ENCODE results near the gene OR10H4.
"Not testable (repeated sequence)": the region's sequence is repeated elsewhere in the genome, so short reads cannot be mapped to it uniquely, and the experiment has no call there.

Gene OR10H4

DNA sequence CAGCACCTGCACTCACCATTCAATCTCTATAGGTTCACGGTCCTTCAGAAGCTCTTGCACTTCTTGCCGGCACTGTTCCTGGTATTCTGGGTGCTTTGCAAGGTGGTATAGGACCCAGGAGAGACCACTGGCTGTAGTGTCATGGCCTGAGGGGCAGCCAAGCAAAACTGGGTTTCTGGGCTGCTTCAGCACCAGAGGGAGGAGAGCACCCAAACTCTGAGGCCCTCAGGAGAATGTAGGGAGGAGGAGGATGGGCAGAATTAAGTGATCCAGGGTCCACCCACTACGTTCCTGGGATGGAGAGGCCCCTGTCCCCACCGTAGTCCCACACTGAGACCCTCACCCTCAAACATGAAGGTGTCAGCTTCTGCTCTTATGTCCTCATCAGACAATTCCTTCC, 26.8 kb upstream of the OR10H4 start:
- no peak overlapping the region for H4K5ac ChIP-seq (ENCODE audit: low read length)
- H3K79me2 ChIP-seq (ENCODE audit: control insufficient read depth, insufficient read depth, low read length): no peaks in the 10 kb centered on the region
- no peaks in the 10 kb centered on the region for H3K4me1 ChIP-seq (ENCODE audit: control insufficient read depth, low read depth, low read length)
- no peaks in the 10 kb centered on the region for H3K27me3 ChIP-seq (ENCODE audit: insufficient read depth, low read length, poor library complexity)
- H2AK5ac ChIP-seq (ENCODE audit: low read length): no peak overlapping the region
- H3K27ac ChIP-seq (ENCODE audit: low read depth, low read length): no peak overlapping the region
- H3K18ac ChIP-seq (ENCODE audit: low read length): no peak overlapping the region
- no peak for DNase-seq
- no peak overlapping the region for H3K9ac ChIP-seq (ENCODE audit: low read length)
- no peak overlapping the region for H4K8ac ChIP-seq (ENCODE audit: low read depth, low read length)
- H2BK15ac ChIP-seq (replicated peaks; ENCODE audit: low read depth): no peak overlapping the region
- H3K4ac ChIP-seq (ENCODE audit: low read depth, low read length): no peak overlapping the region
- H3K4me3 ChIP-seq (ENCODE audit: low read length): no peak overlapping the region
- H3K4me2 ChIP-seq (ENCODE audit: low read length): no peak overlapping the region
- no peak overlapping the region for H2BK5ac ChIP-seq (ENCODE audit: low read length)
- WGBS (ENCODE audit: extremely low coverage, insufficient coverage, low lambda C conversion rate): no CpG with 5 or more reads among the region's 4 CpGs
- no peak overlapping the region for H3K56ac ChIP-seq (ENCODE audit: low read length)
- no peak overlapping the region for H3K23ac ChIP-seq (ENCODE audit: low read length)
- H2BK120ac ChIP-seq (ENCODE audit: low read depth, low read length): no peak overlapping the region
- H3K36me3 ChIP-seq (ENCODE audit: control insufficient read depth, insufficient read depth, low read length): no peaks in the 10 kb centered on the region
- H3K79me1 ChIP-seq (ENCODE audit: low read length): no peaks in the 10 kb centered on the region

DNA sequence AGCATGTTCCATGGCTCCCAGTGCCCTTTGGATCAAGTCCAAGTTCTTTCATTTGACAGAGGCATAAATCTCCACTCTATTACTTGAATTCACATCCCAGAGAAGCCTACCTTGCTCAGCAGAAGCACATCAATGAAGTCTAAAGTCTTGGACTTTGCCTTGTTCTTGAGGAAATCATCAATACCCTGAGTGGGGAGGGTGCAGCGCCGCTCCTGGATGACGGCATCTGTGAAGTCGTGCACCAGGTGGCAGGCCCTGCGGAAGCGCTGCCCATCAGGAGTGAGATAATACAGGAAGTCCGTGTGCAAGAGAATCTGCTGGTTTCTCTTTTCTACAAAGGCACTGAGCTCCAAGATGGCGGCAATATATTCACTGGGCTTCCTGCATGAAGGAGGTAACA, 25.1 kb upstream of the OR10H4 start:
- Histone ChIP-seq H3K4me2 (ENCODE audit: low read length) (no peak overlapping the region), H3K18ac (ENCODE audit: low read length) (no peak overlapping the region), H3K27ac (ENCODE audit: low read depth, low read length) (no peak overlapping the region), H4K5ac (ENCODE audit: low read length) (no peak overlapping the region), H3K9ac (ENCODE audit: low read length) (no peak overlapping the region), H3K56ac (ENCODE audit: low read length) (no peak overlapping the region), H3K4me1 (ENCODE audit: control insufficient read depth, low read depth, low read length) (no peaks in the 10 kb centered on the region), H3K4ac (ENCODE audit: low read depth, low read length) (no peak overlapping the region), H3K79me1 (ENCODE audit: low read length) (no peaks in the 10 kb centered on the region), H2AK5ac (ENCODE audit: low read length) (no peak overlapping the region), H3K27me3 (ENCODE audit: insufficient read depth, low read length, poor library complexity) (no peaks in the 10 kb centered on the region), H3K4me3 (ENCODE audit: low read length) (no peak overlapping the region), H2BK5ac (ENCODE audit: low read length) (no peak overlapping the region), H3K23ac (ENCODE audit: low read length) (no peak overlapping the region), H4K8ac (ENCODE audit: low read depth, low read length) (no peak overlapping the region), H3K79me2 (ENCODE audit: control insufficient read depth, insufficient read depth, low read length) (no peaks in the 10 kb centered on the region), H2BK120ac (ENCODE audit: low read depth, low read length) (no peak overlapping the region), H2BK15ac (replicated peaks; ENCODE audit: low read depth) (no peak overlapping the region), H3K36me3 (ENCODE audit: control insufficient read depth, insufficient read depth, low read length) (no peaks in the 10 kb centered on the region)
- WGBS (ENCODE audit: extremely low coverage, insufficient coverage, low lambda C conversion rate): no CpG with 5 or more reads among the region's 8 CpGs
- no peak for DNase-seq

DNA sequence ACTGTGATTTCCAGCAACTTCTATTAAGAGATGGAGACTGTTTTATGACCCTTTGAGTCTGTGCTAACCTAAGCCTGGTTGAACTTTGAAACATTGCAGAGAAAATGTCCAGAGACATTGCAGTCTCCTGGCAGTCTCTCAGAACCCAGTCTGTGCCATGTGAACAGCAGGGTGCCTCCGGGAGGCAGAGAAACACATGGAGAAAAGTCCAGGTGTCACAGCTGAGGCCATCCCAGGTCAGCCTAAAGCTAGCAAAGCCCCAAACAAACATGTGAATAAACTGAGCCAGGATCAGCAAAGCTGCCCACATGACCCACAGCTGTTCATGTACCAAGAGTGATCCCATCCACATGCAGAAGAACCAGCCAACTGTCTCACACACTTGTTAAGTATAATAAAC, 22.3 kb upstream of the OR10H4 start:
- no peak overlapping the region for H3K56ac ChIP-seq (ENCODE audit: low read length)

DNA sequence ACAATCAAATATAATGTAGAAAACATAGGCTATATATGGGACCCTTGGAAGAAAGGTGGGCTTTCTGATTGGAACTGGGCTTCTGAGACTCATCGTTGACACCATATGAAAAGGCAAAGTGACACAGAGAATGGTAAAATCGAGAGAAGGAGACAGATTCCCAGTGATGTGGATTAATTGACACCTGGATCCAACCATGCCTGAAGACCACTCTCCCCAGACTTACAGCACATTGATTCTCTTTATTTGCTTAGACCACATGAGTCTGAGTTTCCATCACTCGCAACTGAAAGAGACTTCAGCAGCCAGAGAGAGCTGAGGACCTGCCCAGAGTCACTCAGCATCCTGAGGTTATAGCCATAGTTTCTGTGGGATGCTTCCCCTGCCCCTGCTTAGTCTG, 20.5 kb upstream of the OR10H4 start:
- no peak overlapping the region for H3K56ac ChIP-seq (ENCODE audit: low read length)
- no peak overlapping the region for H2BK15ac ChIP-seq (replicated peaks; ENCODE audit: low read depth)
- no peaks in the 10 kb centered on the region for H3K27me3 ChIP-seq (ENCODE audit: insufficient read depth, low read length, poor library complexity)
- no peak overlapping the region for H3K9ac ChIP-seq (ENCODE audit: low read length)
- no peak overlapping the region for H3K4me3 ChIP-seq (ENCODE audit: low read length)
- DNase-seq: no peak
- no peak overlapping the region for H2BK5ac ChIP-seq (ENCODE audit: low read length)
- H3K18ac ChIP-seq (ENCODE audit: low read length): no peak overlapping the region
- no CpG with 5 or more reads among the region's 3 CpGs for WGBS (ENCODE audit: extremely low coverage, insufficient coverage, low lambda C conversion rate)
- no peaks in the 10 kb centered on the region for H3K79me1 ChIP-seq (ENCODE audit: low read length)
- no peak overlapping the region for H3K27ac ChIP-seq (ENCODE audit: low read depth, low read length)
- H3K4ac ChIP-seq (ENCODE audit: low read depth, low read length): no peak overlapping the region
- no peak overlapping the region for H4K5ac ChIP-seq (ENCODE audit: low read length)
- no peaks in the 10 kb centered on the region for H3K79me2 ChIP-seq (ENCODE audit: control insufficient read depth, insufficient read depth, low read length)
- no peak overlapping the region for H2AK5ac ChIP-seq (ENCODE audit: low read length)
- no peaks in the 10 kb centered on the region for H3K4me1 ChIP-seq (ENCODE audit: control insufficient read depth, low read depth, low read length)
- no peak overlapping the region for H2BK120ac ChIP-seq (ENCODE audit: low read depth, low read length)
- no peaks in the 10 kb centered on the region for H3K36me3 ChIP-seq (ENCODE audit: control insufficient read depth, insufficient read depth, low read length)
- no peak overlapping the region for H3K23ac ChIP-seq (ENCODE audit: low read length)
- no peak overlapping the region for H4K8ac ChIP-seq (ENCODE audit: low read depth, low read length)
- H3K4me2 ChIP-seq (ENCODE audit: low read length): no peak overlapping the region

More for the DNA sequence above, 22.3 kb upstream of the OR10H4 start:
- Histone ChIP-seq H2BK15ac (replicated peaks; ENCODE audit: low read depth) (no peak overlapping the region), H3K27ac (ENCODE audit: low read depth, low read length) (no peak overlapping the region), H2BK120ac (ENCODE audit: low read depth, low read length) (no peak overlapping the region), H4K5ac (ENCODE audit: low read length) (no peak overlapping the region), H3K4me2 (ENCODE audit: low read length) (no peak overlapping the region), H4K8ac (ENCODE audit: low read depth, low read length) (no peak overlapping the region), H3K79me2 (ENCODE audit: control insufficient read depth, insufficient read depth, low read length) (no peaks in the 10 kb centered on the region), H2AK5ac (ENCODE audit: low read length) (no peak overlapping the region), H3K9ac (ENCODE audit: low read length) (no peak overlapping the region), H3K27me3 (ENCODE audit: insufficient read depth, low read length, poor library complexity) (no peaks in the 10 kb centered on the region), H3K23ac (ENCODE audit: low read length) (no peak overlapping the region), H3K18ac (ENCODE audit: low read length) (no peak overlapping the region), H3K36me3 (ENCODE audit: control insufficient read depth, insufficient read depth, low read length) (no peaks in the 10 kb centered on the region), H3K4ac (ENCODE audit: low read depth, low read length) (no peak overlapping the region), H2BK5ac (ENCODE audit: low read length) (no peak overlapping the region), H3K4me1 (ENCODE audit: control insufficient read depth, low read depth, low read length) (no peaks in the 10 kb centered on the region), H3K4me3 (ENCODE audit: low read length) (no peak overlapping the region), H3K79me1 (ENCODE audit: low read length) (no peaks in the 10 kb centered on the region)
- no peak for DNase-seq
- WGBS (ENCODE audit: extremely low coverage, insufficient coverage, low lambda C conversion rate): no CpG with 5 or more reads among the region's 1 CpG

DNA sequence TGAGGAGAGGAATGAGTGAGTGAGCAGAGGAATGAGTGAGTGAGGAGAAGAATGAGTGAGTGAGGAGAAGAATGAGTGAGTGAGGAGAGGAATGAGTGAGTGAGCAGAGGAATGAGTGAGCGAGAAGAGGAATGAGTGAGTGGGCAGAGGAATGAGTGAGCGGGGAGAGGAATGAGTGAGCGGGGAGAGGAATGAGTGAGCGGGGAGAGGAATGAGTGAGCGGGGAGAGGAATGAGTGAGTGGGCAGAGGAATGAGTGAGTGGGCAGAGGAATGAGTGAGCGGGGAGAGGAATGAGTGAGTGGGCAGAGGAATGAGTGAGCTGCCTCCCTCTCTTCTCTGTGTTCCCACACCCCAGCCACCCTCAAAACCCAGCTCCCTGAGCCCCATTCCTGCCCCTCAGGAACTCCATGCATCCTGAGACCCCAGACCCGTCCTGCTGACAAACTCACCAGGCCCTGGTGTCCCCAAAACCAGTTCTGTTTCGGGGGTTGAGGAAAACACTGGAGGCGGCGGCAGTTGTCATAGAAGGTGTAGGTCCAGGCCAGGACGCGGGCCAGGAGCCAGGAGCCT, 15.0 kb upstream of the OR10H4 start:
- H4K8ac ChIP-seq (ENCODE audit: low read depth, low read length); H3K79me2 ChIP-seq (ENCODE audit: control insufficient read depth, insufficient read depth, low read length); H3K79me1 ChIP-seq (ENCODE audit: low read length); H3K4me2 ChIP-seq (ENCODE audit: low read length); H3K23ac ChIP-seq (ENCODE audit: low read length); H2AK5ac ChIP-seq (ENCODE audit: low read length); DNase-seq; H3K56ac ChIP-seq (ENCODE audit: low read length); H3K9ac ChIP-seq (ENCODE audit: low read length); H3K4me3 ChIP-seq (ENCODE audit: low read length); H3K36me3 ChIP-seq (ENCODE audit: control insufficient read depth, insufficient read depth, low read length); H3K4ac ChIP-seq (ENCODE audit: low read depth, low read length); H3K27me3 ChIP-seq (ENCODE audit: insufficient read depth, low read length, poor library complexity); H2BK120ac ChIP-seq (ENCODE audit: low read depth, low read length); H3K27ac ChIP-seq (ENCODE audit: low read depth, low read length); H2BK5ac ChIP-seq (ENCODE audit: low read length); H4K5ac ChIP-seq (ENCODE audit: low read length); H3K18ac ChIP-seq (ENCODE audit: low read length); H3K4me1 ChIP-seq (ENCODE audit: control insufficient read depth, low read depth, low read length); H2BK15ac ChIP-seq (replicated peaks; ENCODE audit: low read depth): not testable (repeated sequence)
- no CpG with 5 or more reads among the region's 12 CpGs for WGBS (ENCODE audit: extremely low coverage, insufficient coverage, low lambda C conversion rate)

DNA sequence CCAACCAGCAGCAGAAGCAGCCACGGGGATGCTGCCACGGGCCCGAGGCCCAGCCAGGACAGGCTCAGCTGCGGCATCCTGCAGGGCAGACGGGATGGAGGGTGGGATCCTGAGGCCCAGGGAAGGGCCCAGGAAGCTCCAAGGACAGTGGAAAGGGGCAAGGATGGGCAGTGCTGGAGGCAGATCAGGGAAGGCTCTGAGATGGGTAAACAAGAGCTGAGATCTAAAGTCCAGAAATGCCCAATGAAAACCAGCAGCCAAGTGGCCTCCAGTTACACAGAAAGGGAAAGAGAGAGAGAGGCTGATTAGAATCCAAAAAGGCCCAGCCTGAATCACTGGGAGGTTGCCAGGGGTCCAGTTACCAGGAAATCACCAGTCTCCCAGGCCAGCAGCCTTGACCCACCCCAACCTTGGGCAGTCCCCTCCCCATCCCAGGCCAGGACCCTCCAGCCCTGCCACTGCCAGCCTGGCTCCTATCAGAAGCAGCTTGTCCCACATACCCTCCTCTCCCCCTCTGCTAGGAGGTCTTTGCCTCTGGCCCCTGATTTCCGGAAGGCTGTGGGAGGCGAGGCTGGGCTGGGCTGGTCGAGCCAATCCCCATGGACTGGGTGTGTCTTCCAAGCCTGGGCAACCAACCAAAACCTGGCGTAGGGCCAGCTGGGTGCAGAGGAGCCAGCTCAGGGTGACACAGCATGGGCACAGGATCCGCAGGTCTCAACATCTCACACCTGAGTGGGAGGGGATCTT, 14.3 kb upstream of the OR10H4 start, which contains the start of gene CYP4F11:
TSS of gene CYP4F11 (minus strand) at position 198 of the 747 bp plus-strand sequence. CDS start at position 77, 121 bp downstream.
- H3K4me3 ChIP-seq (ENCODE audit: low read length): no peak within 1 kb of the TSS
- H3K36me3 ChIP-seq (ENCODE audit: control insufficient read depth, insufficient read depth, low read length): no peaks in the 10 kb centered on the region
- H3K18ac ChIP-seq (ENCODE audit: low read length): no peak within 1 kb of the TSS
- no peak within 1 kb of the TSS for H3K56ac ChIP-seq (ENCODE audit: low read length)
- H3K9ac ChIP-seq (ENCODE audit: low read length): no peak within 1 kb of the TSS
- H3K4me2 ChIP-seq (ENCODE audit: low read length): no peak within 1 kb of the TSS
- H3K4me1 ChIP-seq (ENCODE audit: control insufficient read depth, low read depth, low read length): no peaks in the 10 kb centered on the region
- no peaks in the 10 kb centered on the region for H3K79me1 ChIP-seq (ENCODE audit: low read length)
- no peak within 1 kb of the TSS for H2BK15ac ChIP-seq (replicated peaks; ENCODE audit: low read depth)
- H2BK120ac ChIP-seq (ENCODE audit: low read depth, low read length): no peak within 1 kb of the TSS
- H2BK5ac ChIP-seq (ENCODE audit: low read length): no peak within 1 kb of the TSS
- no peak within 1 kb of the TSS for H4K8ac ChIP-seq (ENCODE audit: low read depth, low read length)
- H3K79me2 ChIP-seq (ENCODE audit: control insufficient read depth, insufficient read depth, low read length): no peaks in the 10 kb centered on the region
- no peak within 1 kb of the TSS for H4K5ac ChIP-seq (ENCODE audit: low read length)
- H3K27me3 ChIP-seq (ENCODE audit: insufficient read depth, low read length, poor library complexity): no peaks in the 10 kb centered on the region
- DNase-seq: no peak
- H2AK5ac ChIP-seq (ENCODE audit: low read length): no peak within 1 kb of the TSS
- WGBS (ENCODE audit: extremely low coverage, insufficient coverage, low lambda C conversion rate): no CpG with 5 or more reads among the region's 10 CpGs
- no peak within 1 kb of the TSS for H3K27ac ChIP-seq (ENCODE audit: low read depth, low read length)
- no peak within 1 kb of the TSS for H3K23ac ChIP-seq (ENCODE audit: low read length)
- no peak within 1 kb of the TSS for H3K4ac ChIP-seq (ENCODE audit: low read depth, low read length)
